ENCODE results near the gene DISP2. TPM values are rescaled to one million over a fixed set of nuclear protein-coding genes. Genes with fewer than 3 reads are reported as not detected.
A peak's percentile ranks its signal among the peaks of the same experiment; 100 is the strongest.

Gene DISP2
- total RNA-seq, 1 donor from 2014 or later = 0.54 TPM

DNA sequence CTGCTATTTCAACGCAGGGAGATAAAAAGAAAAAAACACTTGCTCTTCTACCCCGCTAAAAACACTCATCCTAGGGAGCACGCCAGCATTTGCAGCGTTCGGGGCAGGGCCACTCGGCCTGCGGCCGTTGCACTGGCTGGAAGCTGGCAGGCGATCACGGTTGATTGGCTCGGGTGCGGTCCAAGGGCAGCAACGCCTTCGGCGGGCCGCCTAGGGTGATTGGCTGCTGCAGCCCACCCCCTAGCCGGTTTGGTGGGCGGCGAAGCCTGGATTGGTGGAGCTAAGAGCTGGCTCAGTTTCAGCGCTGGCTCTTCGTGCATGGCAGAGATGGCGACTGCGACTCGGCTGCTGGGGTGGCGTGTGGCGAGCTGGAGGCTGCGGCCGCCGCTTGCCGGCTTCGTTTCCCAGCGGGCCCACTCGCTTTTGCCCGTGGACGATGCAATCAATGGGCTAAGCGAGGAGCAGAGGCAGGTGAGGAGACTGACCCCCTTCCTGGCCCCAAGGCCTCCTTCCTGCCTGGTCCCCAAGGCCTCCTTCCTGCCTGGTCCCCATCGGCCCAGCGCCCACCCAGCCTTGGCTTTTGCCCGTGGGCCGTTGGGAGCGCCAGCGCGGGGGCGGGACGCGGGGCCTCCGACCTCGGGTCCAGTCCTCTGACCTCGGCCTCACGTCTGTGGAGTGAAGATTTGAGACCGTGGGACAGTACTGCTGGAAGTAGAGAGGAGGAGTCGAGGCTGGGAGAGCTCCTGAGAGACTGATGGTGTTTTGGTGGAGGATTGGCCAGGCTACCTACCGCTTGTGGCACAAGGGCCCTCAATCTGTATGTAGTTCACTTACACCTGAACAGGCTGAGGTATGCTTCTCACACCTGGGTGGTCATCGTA lies 47.7 kb downstream of the DISP2 start, which contains the start of gene IVD:
Gene IVD, plus strand, starts transcription at position 295 of the 881 bp plus-strand sequence. Its CDS starts 33 bp downstream, at position 328.
- H3K27me3 Mint-ChIP-seq (ENCODE audit: insufficient read depth) = no peaks in the 10 kb centered on the region
- intact Hi-C loops (cut with micrococcal nuclease) = loop anchor here (1.0 to 10.0 kb wide), 5 partner anchors 17 to 621 kb away; partner anchors contain the start of genes BAHD1, DISP2, FSIP1 and KNSTRN
- H3K9me3 Mint-ChIP-seq = no peaks in the 10 kb centered on the region
- DNase-seq (ENCODE audit: low spot score) = peak; percentile 77
- peak within 1 kb of the TSS; percentile 88 for H3K4me3 Mint-ChIP-seq
- H3K36me3 Mint-ChIP-seq (ENCODE audit: low read depth) = peaks cover 1% of the 10 kb centered on the region
- peaks cover 37% of the 10 kb centered on the region for H3K4me1 Mint-ChIP-seq (ENCODE audit: low read depth)
- H3K27ac Mint-ChIP-seq = peak within 1 kb of the TSS; percentile 87

- Mint-ChIP-seq H3K9me3 (no peaks in the 10 kb centered on the region), H3K4me1 (ENCODE audit: low read depth) (peaks cover 37% of the 10 kb centered on the region), H3K27ac (peak overlapping the region; percentile 21), H3K27me3 (ENCODE audit: insufficient read depth) (no peaks in the 10 kb centered on the region), H3K36me3 (ENCODE audit: low read depth) (peaks cover 15% of the 10 kb centered on the region), H3K4me3 (peak overlapping the region; percentile 88)
- intact Hi-C loops (cut with micrococcal nuclease) = loop anchor here (10.0 kb wide), 1 partner anchor 623 kb away; the partner anchor contains the start of gene FSIP1
- no peak for DNase-seq (ENCODE audit: low spot score)
Measured at GRCh38 chr15:40407330-40407990, 49.4 kb downstream of the DISP2 start.

GRCh38 chr15:40409366-40409765 lies 51.3 kb downstream of the DISP2 start:
- peak overlapping the region; percentile 7 for H3K4me3 Mint-ChIP-seq
- H3K27me3 Mint-ChIP-seq (ENCODE audit: insufficient read depth) = no peaks in the 10 kb centered on the region
- H3K9me3 Mint-ChIP-seq = no peaks in the 10 kb centered on the region
- H3K4me1 Mint-ChIP-seq (ENCODE audit: low read depth) = peaks cover 29% of the 10 kb centered on the region
- intact Hi-C loops (cut with micrococcal nuclease) = loop anchor here (1.0 to 10.0 kb wide), 2 partner anchors 27 to 625 kb away; partner anchors contain the start of genes FSIP1 and KNSTRN
- peaks cover 24% of the 10 kb centered on the region for H3K36me3 Mint-ChIP-seq (ENCODE audit: low read depth)
- H3K27ac Mint-ChIP-seq = peak overlapping the region; percentile 21
- DNase-seq (ENCODE audit: low spot score) = no peak

DNA sequence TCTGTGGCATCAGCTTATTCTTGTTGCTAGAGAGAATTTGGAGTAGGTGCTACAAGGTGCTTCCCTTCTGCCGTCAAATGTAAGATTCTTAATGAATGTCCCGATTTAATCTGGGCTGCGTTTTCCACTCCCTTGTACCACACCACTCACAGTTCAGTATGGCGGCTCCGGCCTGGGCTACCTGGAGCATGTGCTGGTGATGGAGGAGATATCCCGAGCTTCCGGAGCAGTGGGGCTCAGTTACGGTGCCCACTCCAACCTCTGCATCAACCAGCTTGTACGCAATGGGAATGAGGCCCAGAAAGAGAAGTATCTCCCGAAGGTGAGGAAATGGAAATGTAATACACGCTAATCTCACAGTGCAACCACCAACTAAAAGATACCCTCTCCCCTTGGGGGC lies 52.5 kb downstream of the DISP2 start:
- DNase-seq (ENCODE audit: low spot score) = no peak
- Mint-ChIP-seq H3K4me3 (no peak overlapping the region), H3K27me3 (ENCODE audit: insufficient read depth) (no peaks in the 10 kb centered on the region), H3K9me3 (no peaks in the 10 kb centered on the region), H3K36me3 (ENCODE audit: low read depth) (peaks cover 30% of the 10 kb centered on the region), H3K27ac (no peak overlapping the region), H3K4me1 (ENCODE audit: low read depth) (peaks cover 18% of the 10 kb centered on the region)
- intact Hi-C loops (cut with micrococcal nuclease) = no loop called here

- Mint-ChIP-seq H3K27ac (no peak overlapping the region), H3K27me3 (ENCODE audit: insufficient read depth) (no peaks in the 10 kb centered on the region), H3K4me3 (no peak overlapping the region), H3K9me3 (no peaks in the 10 kb centered on the region), H3K4me1 (ENCODE audit: low read depth) (peaks cover 14% of the 10 kb centered on the region), H3K36me3 (ENCODE audit: low read depth) (peaks cover 32% of the 10 kb centered on the region)
- intact Hi-C loops (cut with micrococcal nuclease) = no loop called here
- DNase-seq (ENCODE audit: low spot score) = no peak
Measured at GRCh38 chr15:40412095-40412759, 54.2 kb downstream of the DISP2 start.

GRCh38 chr15:40413036-40413435 lies 55.0 kb downstream of the DISP2 start:
- Mint-ChIP-seq H3K4me3 (no peak overlapping the region), H3K36me3 (ENCODE audit: low read depth) (peaks cover 34% of the 10 kb centered on the region), H3K27me3 (ENCODE audit: insufficient read depth) (no peaks in the 10 kb centered on the region), H3K27ac (no peak overlapping the region), H3K4me1 (ENCODE audit: low read depth) (peaks cover 9% of the 10 kb centered on the region), H3K9me3 (no peaks in the 10 kb centered on the region)
- no peak for DNase-seq (ENCODE audit: low spot score)
- intact Hi-C loops (cut with micrococcal nuclease) = no loop called here

DNA sequence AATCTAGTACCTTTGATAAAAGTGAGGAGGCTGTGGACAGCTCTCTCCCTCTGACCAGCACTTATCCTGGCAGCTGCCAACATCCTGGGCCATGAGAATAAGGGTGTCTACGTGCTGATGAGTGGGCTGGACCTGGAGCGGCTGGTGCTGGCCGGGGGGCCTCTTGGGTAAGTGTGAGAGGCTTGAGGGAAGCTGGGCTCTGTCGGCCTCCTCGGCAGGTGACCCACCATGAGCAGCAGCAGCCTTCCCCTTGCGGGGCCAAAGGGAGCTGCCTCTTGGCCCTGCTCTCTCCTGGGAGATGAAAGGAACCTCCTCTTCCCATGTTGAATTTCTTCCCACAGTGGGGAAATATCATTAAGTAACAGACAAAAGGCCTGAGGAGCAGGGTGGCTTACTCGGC lies 56.8 kb downstream of the DISP2 start:
- no peak overlapping the region for H3K4me3 Mint-ChIP-seq
- no peaks in the 10 kb centered on the region for H3K27me3 Mint-ChIP-seq (ENCODE audit: insufficient read depth)
- H3K27ac Mint-ChIP-seq = peak overlapping the region; percentile 44
- H3K9me3 Mint-ChIP-seq = no peaks in the 10 kb centered on the region
- H3K36me3 Mint-ChIP-seq (ENCODE audit: low read depth) = peaks cover 34% of the 10 kb centered on the region
- no peaks in the 10 kb centered on the region for H3K4me1 Mint-ChIP-seq (ENCODE audit: low read depth)
- DNase-seq (ENCODE audit: low spot score) = no peak
- intact Hi-C loops (cut with micrococcal nuclease) = no loop called here

DNA sequence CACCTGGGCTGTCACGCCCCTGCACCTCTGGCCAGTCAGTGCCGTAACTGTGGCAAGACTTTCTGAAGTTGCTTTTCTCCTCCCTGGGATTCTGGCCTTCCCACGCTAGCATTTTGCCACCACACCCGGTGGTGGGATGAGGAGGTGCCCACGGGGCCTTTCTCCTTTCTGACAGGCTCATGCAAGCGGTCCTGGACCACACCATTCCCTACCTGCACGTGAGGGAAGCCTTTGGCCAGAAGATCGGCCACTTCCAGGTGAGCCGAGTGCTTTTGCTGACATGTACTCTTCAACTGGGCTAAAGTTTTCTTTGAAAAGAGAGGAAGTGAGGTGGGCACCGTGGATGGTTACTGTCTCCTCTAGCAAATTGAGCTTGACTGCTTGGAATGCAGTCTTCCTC lies 57.2 kb downstream of the DISP2 start:
- Mint-ChIP-seq H3K4me1 (ENCODE audit: low read depth) (no peaks in the 10 kb centered on the region), H3K9me3 (no peaks in the 10 kb centered on the region), H3K36me3 (ENCODE audit: low read depth) (peaks cover 34% of the 10 kb centered on the region), H3K27me3 (ENCODE audit: insufficient read depth) (no peaks in the 10 kb centered on the region), H3K27ac (peak overlapping the region; percentile 44), H3K4me3 (no peak overlapping the region)
- no peak for DNase-seq (ENCODE audit: low spot score)
- intact Hi-C loops (cut with micrococcal nuclease) = no loop called here

- H3K27ac Mint-ChIP-seq = no peak overlapping the region
- H3K27me3 Mint-ChIP-seq (ENCODE audit: insufficient read depth) = no peaks in the 10 kb centered on the region
- H3K4me3 Mint-ChIP-seq = no peak overlapping the region
- no peaks in the 10 kb centered on the region for H3K9me3 Mint-ChIP-seq
- DNase-seq (ENCODE audit: low spot score) = no peak
- H3K4me1 Mint-ChIP-seq (ENCODE audit: low read depth) = no peaks in the 10 kb centered on the region
- intact Hi-C loops (cut with micrococcal nuclease) = no loop called here
- peaks cover 30% of the 10 kb centered on the region for H3K36me3 Mint-ChIP-seq (ENCODE audit: low read depth)
Measured at GRCh38 chr15:40416056-40416455, 58.0 kb downstream of the DISP2 start.

- Mint-ChIP-seq H3K27ac (no peak overlapping the region), H3K27me3 (ENCODE audit: insufficient read depth) (no peaks in the 10 kb centered on the region), H3K36me3 (ENCODE audit: low read depth) (peaks cover 16% of the 10 kb centered on the region), H3K9me3 (no peaks in the 10 kb centered on the region), H3K4me1 (ENCODE audit: low read depth) (no peaks in the 10 kb centered on the region), H3K4me3 (no peak overlapping the region)
- intact Hi-C loops (cut with micrococcal nuclease) = no loop called here
- no peak for DNase-seq (ENCODE audit: low spot score)
Measured at GRCh38 chr15:40418126-40418525, 60.1 kb downstream of the DISP2 start.

- no peaks in the 10 kb centered on the region for H3K27me3 Mint-ChIP-seq (ENCODE audit: insufficient read depth)
- no peak for DNase-seq (ENCODE audit: low spot score)
- no peak overlapping the region for H3K4me3 Mint-ChIP-seq
- H3K36me3 Mint-ChIP-seq (ENCODE audit: low read depth) = peaks cover 7% of the 10 kb centered on the region
- H3K4me1 Mint-ChIP-seq (ENCODE audit: low read depth) = no peaks in the 10 kb centered on the region
- intact Hi-C loops (cut with micrococcal nuclease) = loop anchor here (5.0 to 10.0 kb wide), 2 partner anchors 38 to 205 kb away; partner anchors contain the start of gene KNSTRN
- H3K9me3 Mint-ChIP-seq = no peaks in the 10 kb centered on the region
- H3K27ac Mint-ChIP-seq = no peak overlapping the region
Measured at GRCh38 chr15:40420071-40420713, 62.2 kb downstream of the DISP2 start.

GRCh38 chr15:40420793-40421192 lies 62.8 kb downstream of the DISP2 start:
- DNase-seq (ENCODE audit: low spot score) = no peak
- intact Hi-C loops (cut with micrococcal nuclease) = loop anchor here (5.0 to 10.0 kb wide), 2 partner anchors 38 to 206 kb away; partner anchors contain the start of gene KNSTRN
- H3K4me1 Mint-ChIP-seq (ENCODE audit: low read depth) = no peaks in the 10 kb centered on the region
- H3K36me3 Mint-ChIP-seq (ENCODE audit: low read depth) = peaks cover 3% of the 10 kb centered on the region
- no peaks in the 10 kb centered on the region for H3K27me3 Mint-ChIP-seq (ENCODE audit: insufficient read depth)
- H3K27ac Mint-ChIP-seq = no peak overlapping the region
- no peaks in the 10 kb centered on the region for H3K9me3 Mint-ChIP-seq
- H3K4me3 Mint-ChIP-seq = no peak overlapping the region
